ENCODE measurements around the gene SPRR2D.

DNA sequence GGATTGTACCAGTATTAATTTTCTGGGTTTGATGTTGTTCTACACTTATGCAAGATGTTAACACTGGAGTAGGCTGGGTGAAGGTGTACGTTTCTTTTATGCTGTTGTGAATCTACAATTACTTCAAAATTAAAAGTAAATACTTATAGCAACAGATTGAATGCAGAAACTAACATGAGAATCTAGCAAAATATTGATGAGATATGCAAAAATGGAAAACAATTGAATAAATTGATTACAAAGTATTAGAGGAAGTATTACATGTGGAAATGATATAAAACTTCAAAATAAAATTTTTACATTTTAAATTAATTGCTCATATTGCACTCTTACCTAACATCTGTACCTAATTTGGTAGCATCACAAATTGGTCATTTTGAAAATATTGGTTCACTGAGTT lies 45.1 kb downstream of the SPRR2D start:
- TF ChIP-seq, protein P1, sequence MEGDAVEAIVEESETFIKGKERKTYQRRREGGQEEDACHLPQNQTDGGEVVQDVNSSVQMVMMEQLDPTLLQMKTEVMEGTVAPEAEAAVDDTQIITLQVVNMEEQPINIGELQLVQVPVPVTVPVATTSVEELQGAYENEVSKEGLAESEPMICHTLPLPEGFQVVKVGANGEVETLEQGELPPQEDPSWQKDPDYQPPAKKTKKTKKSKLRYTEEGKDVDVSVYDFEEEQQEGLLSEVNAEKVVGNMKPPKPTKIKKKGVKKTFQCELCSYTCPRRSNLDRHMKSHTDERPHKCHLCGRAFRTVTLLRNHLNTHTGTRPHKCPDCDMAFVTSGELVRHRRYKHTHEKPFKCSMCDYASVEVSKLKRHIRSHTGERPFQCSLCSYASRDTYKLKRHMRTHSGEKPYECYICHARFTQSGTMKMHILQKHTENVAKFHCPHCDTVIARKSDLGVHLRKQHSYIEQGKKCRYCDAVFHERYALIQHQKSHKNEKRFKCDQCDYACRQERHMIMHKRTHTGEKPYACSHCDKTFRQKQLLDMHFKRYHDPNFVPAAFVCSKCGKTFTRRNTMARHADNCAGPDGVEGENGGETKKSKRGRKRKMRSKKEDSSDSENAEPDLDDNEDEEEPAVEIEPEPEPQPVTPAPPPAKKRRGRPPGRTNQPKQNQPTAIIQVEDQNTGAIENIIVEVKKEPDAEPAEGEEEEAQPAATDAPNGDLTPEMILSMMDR (IDR thresholded peaks at IDR 0.05), result no peak
- TF ChIP-seq POLR2AphosphoS5 (IDR thresholded peaks at IDR 0.05) (no peak), POLR2A (IDR thresholded peaks at IDR 0.05) (no peak)
